ENCODE measurements around the gene ARRDC1.

DNA sequence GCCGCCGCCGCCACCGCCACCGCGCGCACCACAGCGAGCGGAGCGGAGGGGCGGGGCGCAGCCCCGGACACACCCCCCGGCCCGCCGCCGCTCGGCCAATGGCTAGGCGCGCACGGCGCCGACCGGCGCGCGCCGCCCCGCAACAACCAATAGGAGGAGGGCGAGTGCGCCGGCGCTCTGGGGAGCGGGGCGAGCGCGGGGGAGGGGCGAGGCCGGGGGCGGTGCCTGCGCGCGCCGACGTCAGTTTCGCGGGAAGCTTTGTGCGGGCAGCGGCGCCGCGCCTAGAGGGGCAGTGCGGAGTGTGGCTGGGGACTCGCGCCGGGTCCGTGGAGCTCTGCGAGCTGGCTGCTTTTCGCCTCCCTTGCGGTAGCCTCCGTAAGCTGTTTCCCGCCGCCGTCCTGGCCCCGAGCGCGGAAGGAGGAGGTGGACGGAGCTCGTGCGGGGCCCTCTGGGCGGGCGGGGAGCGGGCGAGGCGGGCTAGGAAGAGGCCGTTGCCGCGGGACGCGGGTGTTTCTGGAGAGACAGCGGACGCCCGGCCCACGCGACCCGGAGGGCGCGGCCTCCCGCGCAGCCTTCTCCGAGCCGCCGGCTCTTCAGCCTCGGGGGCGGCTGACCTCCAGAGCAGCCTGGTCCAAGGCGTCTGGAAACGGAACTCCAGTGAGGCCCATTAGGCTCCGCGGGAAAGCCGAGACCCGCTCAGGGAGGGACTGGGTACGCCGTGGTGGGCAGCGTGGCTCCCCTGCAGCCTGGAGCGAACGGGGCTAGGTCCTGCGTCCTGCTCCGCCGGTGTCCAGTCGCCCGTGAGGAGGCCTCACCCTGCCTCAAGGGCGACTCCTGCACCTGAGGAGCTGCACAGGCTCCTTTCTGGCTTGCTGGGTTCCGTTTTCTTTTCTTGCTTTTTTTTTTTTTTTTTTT is 14.8 kb upstream of the ARRDC1 start, which contains the start of gene ZMYND19:
- no peak for TF ChIP-seq POLR2A (IDR thresholded peaks at IDR 0.05)
- no peak for TF ChIP-seq CTCF (IDR thresholded peaks at IDR 0.05)
- no peak for TF ChIP-seq EP300 (IDR thresholded peaks at IDR 0.05)

Measured in ovary (tissue), 3 donors.